Stimulated activated CD8-positive, alpha-beta memory T cell treated with anti-CD3 and anti-CD28 coated beads, Interleukin-15, amount 100 ng/mL, for 48 hours (primary cell): Measurements from ENCODE around the gene KLK11.

ENCODE experiments used
- DNase-seq, 2 donors: peaks; one replicate each; pipeline ENCODE4 v3.0.0-alpha.2; 2020; ENCODE audit warnings: low read depth in 2 of 2

Gene KLK11

DNA sequence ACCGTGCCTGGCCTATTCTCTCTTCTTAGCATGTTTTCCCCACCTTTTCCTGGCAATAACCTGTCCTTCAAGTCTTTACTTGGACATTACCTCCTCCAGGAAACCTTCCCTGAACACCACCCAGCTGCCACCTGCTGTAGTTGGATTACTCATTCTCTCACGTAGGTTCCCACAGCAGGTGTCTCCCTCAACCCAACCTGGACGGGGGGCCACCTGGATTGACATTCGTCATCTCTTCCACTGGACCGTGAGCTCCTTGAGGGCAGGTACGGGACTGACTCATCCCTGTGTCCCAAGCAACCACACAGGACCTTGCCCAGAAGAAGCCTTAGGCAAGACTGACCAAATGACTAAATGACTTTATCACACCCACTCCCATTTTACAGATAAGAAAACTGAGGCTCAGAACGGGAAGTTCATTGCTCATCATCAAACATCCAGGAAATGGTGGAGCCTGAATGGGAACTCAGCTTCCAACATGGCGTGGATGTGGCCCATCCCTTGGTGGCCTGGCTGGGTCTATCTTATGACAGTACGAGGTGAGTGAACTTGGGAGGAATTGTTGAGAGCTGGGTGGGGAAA, 53.5 kb downstream of the KLK11 start:
- DNase-seq = no peak
